BJ (cell line): Measurements from ENCODE around the gene MCC. TPM values are rescaled to one million over a fixed set of nuclear protein-coding genes. Genes with fewer than 3 reads are reported as not detected.

Experiments
- CTCF ChIA-PET: fragments of 350-600 bp; formaldehyde crosslinking; extraction: SDS; loops from one replicate; lab custom pipeline; 2021; ENCODE audit warnings: antibody characterized with exemption, inconsistent platforms; lab: Yijun Ruan, JAX
- POLR2A ChIA-PET: fragments of 300-600 bp; sonication (Branson Sonifier 250); formaldehyde crosslinking; extraction: SDS; loops from one replicate; lab custom pipeline; 2021; ENCODE audit warnings: antibody characterized with exemption; lab: Charles Lee
- DNase-seq: peaks from one replicate; pipeline ENCODE4 v3.0.0-alpha.2; 2011; ENCODE audit warnings: low read depth
- H3K27me3 ChIP-seq: 2 replicates; pipeline ENCODE4 v1.6.0; 2011; ENCODE audit warnings: low read length; ENCODE audit not compliant: control insufficient read depth, insufficient read depth
- H3K36me3 ChIP-seq: 2 replicates; pipeline ENCODE4 v1.5.1; 2011; ENCODE audit warnings: low read length; ENCODE audit not compliant: control insufficient read depth, insufficient read depth
- H3K4me3 ChIP-seq: 2 replicates; pipeline ENCODE4 v1.5.1; 2011; ENCODE audit warnings: low read depth, mild to moderate bottlenecking, control low read depth, low read length
- polyA plus RNA-seq: library from polyadenylated mRNA; depleted of rRNA; stranded (reverse); fragments of >200 nt; gene quantifications from 2 replicates; pipeline ENCODE4 v1.2.3, GENCODE V29; 2011
- TF ChIP-seq, protein P1 (sequence below): IDR thresholded peaks from 2 replicates; pipeline ENCODE4 v1.5.1; 2011; ENCODE audit warnings: low read depth, mild to moderate bottlenecking, control low read depth, inconsistent platforms, low read length, moderate library complexity; ENCODE audit not compliant: insufficient read depth

MCC gene
- polyA plus RNA-seq, 1 experiment: 2.3 TPM

DNA sequence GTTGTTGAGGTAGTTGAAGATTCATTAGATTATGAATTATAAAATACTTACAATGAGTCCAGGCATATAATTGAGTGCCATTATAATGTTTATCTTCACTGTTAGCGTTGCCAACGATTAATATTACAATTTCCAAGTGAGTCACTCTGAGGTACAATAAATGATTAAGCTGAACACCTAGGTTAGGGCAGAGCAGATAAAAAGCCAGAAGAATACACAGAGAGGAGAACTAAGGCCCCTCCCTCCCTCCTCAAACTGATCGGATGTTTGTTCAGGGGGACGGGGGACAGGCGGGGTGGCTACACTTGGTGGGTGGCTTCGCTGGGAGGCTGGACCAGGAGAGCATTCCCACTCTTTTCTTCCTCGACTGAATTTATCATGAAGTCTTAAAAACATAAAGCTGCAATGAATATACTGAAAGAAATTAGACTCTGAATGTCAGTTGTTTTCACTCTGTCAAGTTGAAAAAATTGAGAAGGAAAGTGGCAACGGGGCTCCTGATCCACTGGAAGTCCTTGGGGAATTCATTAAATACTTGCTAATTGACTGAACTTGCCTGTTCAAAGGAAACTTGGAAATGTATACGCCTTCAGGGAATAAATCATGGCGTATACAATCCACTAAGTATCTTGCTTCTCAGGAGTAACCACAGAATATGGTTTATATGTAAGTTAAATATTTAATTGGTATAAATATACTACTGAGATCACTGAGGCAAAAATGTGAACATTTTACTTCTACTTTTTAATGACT is 251.5 kb downstream of the MCC start:
- POLR2A ChIA-PET: no interaction called here
- no peaks in the 10 kb centered on the region for H3K36me3 ChIP-seq
- no peaks in the 10 kb centered on the region for H3K27me3 ChIP-seq
- DNase-seq: no peak
- CTCF ChIA-PET: interaction anchor here (1.1 kb wide), 1 partner anchor 11 kb away, joined by 6 read pairs; no protein-coding TSS in a partner anchor
- TF ChIP-seq, protein P1, sequence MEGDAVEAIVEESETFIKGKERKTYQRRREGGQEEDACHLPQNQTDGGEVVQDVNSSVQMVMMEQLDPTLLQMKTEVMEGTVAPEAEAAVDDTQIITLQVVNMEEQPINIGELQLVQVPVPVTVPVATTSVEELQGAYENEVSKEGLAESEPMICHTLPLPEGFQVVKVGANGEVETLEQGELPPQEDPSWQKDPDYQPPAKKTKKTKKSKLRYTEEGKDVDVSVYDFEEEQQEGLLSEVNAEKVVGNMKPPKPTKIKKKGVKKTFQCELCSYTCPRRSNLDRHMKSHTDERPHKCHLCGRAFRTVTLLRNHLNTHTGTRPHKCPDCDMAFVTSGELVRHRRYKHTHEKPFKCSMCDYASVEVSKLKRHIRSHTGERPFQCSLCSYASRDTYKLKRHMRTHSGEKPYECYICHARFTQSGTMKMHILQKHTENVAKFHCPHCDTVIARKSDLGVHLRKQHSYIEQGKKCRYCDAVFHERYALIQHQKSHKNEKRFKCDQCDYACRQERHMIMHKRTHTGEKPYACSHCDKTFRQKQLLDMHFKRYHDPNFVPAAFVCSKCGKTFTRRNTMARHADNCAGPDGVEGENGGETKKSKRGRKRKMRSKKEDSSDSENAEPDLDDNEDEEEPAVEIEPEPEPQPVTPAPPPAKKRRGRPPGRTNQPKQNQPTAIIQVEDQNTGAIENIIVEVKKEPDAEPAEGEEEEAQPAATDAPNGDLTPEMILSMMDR: no peak
- H3K4me3 ChIP-seq: no peak overlapping the region

DNA sequence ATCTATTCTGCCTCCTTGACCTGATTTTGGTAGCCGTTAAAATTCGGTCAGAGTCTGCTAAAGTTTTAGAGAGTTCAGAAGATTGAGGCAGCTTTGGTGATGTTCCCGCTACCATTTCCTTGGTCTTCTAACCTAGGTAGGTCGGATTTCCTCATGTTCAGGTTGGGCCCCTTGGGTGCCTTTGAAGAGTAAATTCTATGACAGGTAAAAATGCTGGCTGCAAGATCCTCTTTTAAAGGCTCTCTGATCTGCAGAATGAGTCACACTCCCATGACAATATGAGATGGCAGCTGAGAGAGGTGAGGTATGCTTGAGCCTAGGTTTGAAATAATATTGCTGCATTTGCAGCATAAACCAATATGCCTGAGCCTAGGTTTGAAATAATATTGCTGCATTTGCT is 252.4 kb downstream of the MCC start:
- H3K36me3 ChIP-seq: no peaks in the 10 kb centered on the region
- TF ChIP-seq, protein P1: no peak
- H3K4me3 ChIP-seq: no peak overlapping the region
- no peaks in the 10 kb centered on the region for H3K27me3 ChIP-seq
- ChIA-PET CTCF (no interaction called here), POLR2A (no interaction called here)
- DNase-seq: no peak

GRCh38 chr5:113234546-113234945 is 253.7 kb downstream of the MCC start:
- DNase-seq: no peak
- no peak overlapping the region for H3K4me3 ChIP-seq
- CTCF ChIA-PET: no interaction called here
- TF ChIP-seq, protein P1: no peak
- POLR2A ChIA-PET: no interaction called here
- H3K27me3 ChIP-seq: no peaks in the 10 kb centered on the region
- no peaks in the 10 kb centered on the region for H3K36me3 ChIP-seq

DNA sequence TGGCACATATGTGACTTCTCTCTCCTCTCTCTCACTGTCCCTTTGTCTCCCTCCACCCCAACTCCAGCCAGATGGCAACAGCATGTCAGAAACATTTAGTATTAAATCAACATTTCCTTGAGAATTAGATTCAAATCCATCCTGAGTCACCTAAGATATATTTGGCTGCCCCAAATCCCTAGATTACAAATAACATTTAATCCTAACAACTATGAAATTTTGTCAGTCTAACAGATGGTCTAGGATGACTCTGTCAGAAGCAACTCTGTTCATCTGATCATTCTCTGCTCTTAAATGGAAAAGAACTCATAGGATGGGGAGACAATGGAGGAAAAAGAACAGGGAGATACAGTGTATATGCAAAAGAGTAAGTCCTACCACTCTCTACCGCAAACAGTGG is 254.6 kb downstream of the MCC start:
- CTCF ChIA-PET: no interaction called here
- DNase-seq: no peak

GRCh38 chr5:113232667-113233066 is 255.6 kb downstream of the MCC start:
- POLR2A ChIA-PET: no interaction called here
- DNase-seq: no peak
- TF ChIP-seq, protein P1: no peak
- H3K4me3 ChIP-seq: no peak overlapping the region
- no peaks in the 10 kb centered on the region for H3K36me3 ChIP-seq
- no peaks in the 10 kb centered on the region for H3K27me3 ChIP-seq
- CTCF ChIA-PET: no interaction called here

More for the DNA sequence above, 254.6 kb downstream of the MCC start:
- POLR2A ChIA-PET: no interaction called here
- H3K4me3 ChIP-seq: no peak overlapping the region
- TF ChIP-seq, protein P1: no peak
- H3K27me3 ChIP-seq: no peaks in the 10 kb centered on the region
- H3K36me3 ChIP-seq: no peaks in the 10 kb centered on the region
